Skeletal muscle tissue (tissue), 4 donors: ENCODE data around the gene ALKBH5. TPM values are rescaled to one million over a fixed set of nuclear protein-coding genes. Genes with fewer than 3 reads are reported as not detected.
A peak's percentile ranks its signal among the peaks of the same experiment; 100 is the strongest.

Experiments used
- H3K27ac ChIP-seq: one replicate; pipeline ENCODE4 v1.7.0; 2013; ENCODE audit warnings: mild to moderate bottlenecking, low read depth, low read length, inconsistent platforms
- H3K27me3 ChIP-seq, 3 donors: one replicate each; pipeline ENCODE4 v1.7.0; 2013; ENCODE audit warnings: low read length in 3 of 3; ENCODE audit not compliant: control insufficient read depth in 3 of 3, insufficient read depth in 3 of 3
- H3K36me3 ChIP-seq, 3 donors: one replicate each; pipeline ENCODE4 v1.7.0; 2013; ENCODE audit warnings: low read length in 3 of 3; ENCODE audit not compliant: control insufficient read depth in 3 of 3, insufficient read depth in 3 of 3
- H3K4me1 ChIP-seq, 3 donors: one replicate each; pipeline ENCODE4 v1.7.0; 2013; ENCODE audit warnings: low read length in 3 of 3, mild to moderate bottlenecking in 3 of 3; ENCODE audit not compliant: control insufficient read depth in 3 of 3, insufficient read depth in 3 of 3
- H3K4me3 ChIP-seq, 3 donors: one replicate each; pipeline ENCODE4 v1.7.0; 2013; ENCODE audit warnings: low read length in 3 of 3
- H3K9ac ChIP-seq, 3 donors: one replicate each; pipeline ENCODE4 v1.7.0; 2013; ENCODE audit warnings: low read length in 3 of 3, mild to moderate bottlenecking in 3 of 3, moderate library complexity in 2 of 3, low read depth in 1 of 3
- H3K9me3 ChIP-seq, 3 donors: one replicate each; pipeline ENCODE4 v1.7.0; 2013; ENCODE audit warnings: low read length in 3 of 3; ENCODE audit not compliant: control insufficient read depth in 3 of 3
- total RNA-seq: library from RNA; depleted of rRNA; stranded (reverse); fragments of >200 nt; gene quantifications from one replicate; pipeline ENCODE4 v1.2.3, GENCODE V29; 2014
- donor health status: Osteomylitis.

Gene ALKBH5
- total RNA-seq, 1 donor from 2014 or later = 77.8 TPM

DNA sequence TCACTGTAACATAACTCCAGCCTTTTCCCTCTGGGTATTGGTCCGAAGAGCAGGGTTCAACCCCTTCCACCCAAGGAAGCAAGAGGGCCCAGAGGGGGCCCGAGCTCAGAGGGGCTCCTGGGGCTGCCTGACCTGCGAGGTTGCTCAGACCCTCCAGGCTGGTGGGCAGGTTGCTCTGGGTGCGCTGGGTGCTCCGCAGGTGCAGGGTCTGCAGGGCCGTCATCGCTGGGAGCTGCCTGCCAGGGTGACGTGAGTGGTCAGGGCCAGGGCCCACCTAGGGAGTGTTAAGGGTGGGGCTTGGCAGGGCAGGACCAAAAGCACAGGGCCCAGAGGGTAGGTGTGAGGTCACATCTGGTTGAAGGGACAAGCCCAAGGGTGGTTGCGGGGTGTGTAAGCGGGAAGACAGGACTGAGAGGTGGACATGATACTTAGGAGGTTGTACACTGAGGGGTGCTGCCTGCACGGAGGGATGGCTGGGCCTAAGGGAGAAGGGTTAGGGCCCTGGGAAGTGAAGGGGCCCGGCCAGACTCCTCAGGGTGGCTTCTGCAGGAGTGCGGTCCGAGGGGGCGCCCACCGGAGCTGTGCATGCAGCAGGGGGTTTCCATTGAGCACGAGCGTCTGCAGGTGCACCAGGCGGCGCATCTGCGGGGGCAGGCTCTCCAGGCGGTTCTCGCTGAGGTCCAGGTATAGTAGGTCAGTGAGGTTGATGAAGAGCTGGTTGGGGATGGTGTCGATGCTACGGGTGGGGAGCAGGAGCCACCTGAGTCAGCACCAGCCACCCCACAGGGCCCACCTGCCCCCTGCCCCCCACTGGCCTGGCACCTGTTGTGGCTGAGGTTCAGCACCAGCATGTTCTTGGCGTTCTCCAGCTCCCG, 70.6 kb downstream of the ALKBH5 start:
- Histone ChIP-seq H3K9me3 (no peaks in the 10 kb centered on the region), H3K36me3 (peaks cover 67 to 72% (median 71%) of the 10 kb centered on the region in 3 donors), H3K4me3 (no peak overlapping the region), H3K27me3 (no peaks in the 10 kb centered on the region), H3K4me1 (peaks cover 29 to 39% (median 37%) of the 10 kb centered on the region in 3 donors), H3K9ac (no peak overlapping the region), H3K27ac (no peak overlapping the region)

DNA sequence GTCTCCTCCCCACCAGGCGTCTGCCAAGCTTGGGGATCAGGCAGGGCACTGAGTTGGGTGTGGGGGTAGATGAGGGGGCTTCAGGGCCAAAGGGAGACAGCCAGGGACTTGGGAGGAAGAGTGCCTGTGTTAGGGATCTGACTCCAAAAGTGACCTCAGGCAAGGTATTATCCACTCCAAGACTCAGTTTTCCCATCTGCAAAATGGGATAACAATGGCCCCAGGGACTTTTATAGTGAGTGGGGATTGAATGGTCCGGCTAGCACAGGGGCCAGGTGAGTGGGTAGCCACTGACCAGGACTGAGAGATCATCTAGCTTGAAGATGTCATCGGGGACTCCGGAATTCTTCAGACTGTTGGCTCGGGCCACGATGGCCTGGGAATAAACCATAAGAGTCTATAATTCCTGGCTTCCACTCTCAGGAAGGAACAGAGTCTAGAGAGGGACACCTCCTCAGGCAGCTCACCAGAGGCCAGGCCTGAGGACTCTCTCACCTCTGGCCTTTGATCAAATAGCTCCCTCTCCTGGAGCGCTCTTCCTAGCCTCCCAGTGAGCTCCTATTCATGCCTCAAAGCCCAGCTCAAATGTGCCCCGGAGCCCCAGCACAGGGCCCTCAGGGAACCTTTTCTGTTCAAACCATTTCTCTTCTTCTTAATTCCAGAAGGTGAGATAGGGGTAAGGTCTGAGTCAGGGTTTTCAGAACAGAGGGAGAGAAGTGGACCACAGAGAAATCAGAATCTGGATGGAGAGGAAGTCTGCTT, 71.4 kb downstream of the ALKBH5 start:
- no peaks in the 10 kb centered on the region for H3K9me3 ChIP-seq
- H3K27me3 ChIP-seq = no peaks in the 10 kb centered on the region
- peaks cover 63 to 68% (median 67%) of the 10 kb centered on the region in 3 donors for H3K36me3 ChIP-seq
- H3K9ac ChIP-seq = no peak overlapping the region
- no peak overlapping the region for H3K4me3 ChIP-seq
- peaks cover 36 to 46% (median 43%) of the 10 kb centered on the region in 3 donors for H3K4me1 ChIP-seq
- H3K27ac ChIP-seq = no peak overlapping the region

DNA sequence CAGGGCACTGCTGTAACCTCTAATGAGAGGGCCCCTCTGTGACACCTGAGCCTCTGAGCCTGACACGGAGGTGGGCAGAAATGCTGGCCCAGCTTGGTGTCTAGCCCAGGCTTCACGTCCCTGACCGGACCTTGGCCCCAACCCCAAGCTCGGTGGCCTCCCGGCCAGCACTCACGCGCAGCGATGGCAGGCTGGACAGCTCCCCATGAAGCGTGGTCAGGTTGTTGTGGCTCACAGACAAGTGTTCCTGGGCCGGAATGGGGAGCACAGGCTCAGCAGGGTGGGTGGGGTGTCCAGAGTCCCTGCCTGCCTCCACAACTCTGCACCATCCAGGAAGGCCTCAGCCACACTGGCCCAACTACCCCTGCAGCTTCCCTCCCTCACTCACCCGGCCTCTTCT, 72.7 kb downstream of the ALKBH5 start:
- Histone ChIP-seq H3K36me3 (peaks cover 50 to 55% (median 55%) of the 10 kb centered on the region in 3 donors), H3K27ac (peak overlapping the region; percentile 98), H3K9ac (peak overlapping the region; percentile 50 to 97 (median 54)), H3K9me3 (no peaks in the 10 kb centered on the region), H3K4me1 (peaks cover 40 to 53% (median 47%) of the 10 kb centered on the region in 3 donors), H3K4me3 (peak overlapping the region in 2 of 3 donors; percentile 63 to 82), H3K27me3 (no peaks in the 10 kb centered on the region)

DNA sequence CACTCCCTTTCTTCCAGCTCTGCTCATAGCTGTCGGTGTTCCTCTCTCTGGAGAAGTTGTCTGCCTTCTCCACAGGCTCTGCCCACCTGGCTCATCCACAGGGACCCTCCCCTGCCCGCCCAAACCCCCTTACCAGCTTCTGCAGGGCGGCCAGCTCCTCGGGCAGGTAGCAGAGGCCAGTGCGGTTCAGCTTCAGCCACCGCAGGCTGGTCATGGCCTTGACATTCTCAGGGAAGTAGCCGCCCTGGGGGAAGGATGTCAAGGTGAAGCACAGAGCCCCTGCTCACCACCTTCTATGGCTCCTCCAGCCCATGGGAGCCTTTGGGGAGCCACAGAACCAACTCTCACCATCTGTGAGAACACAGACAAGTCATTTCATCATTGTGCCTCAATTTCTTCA, 73.1 kb downstream of the ALKBH5 start:
- no peaks in the 10 kb centered on the region for H3K27me3 ChIP-seq
- peak overlapping the region; percentile 54 to 97 (median 97) for H3K9ac ChIP-seq
- peaks cover 46 to 52% (median 50%) of the 10 kb centered on the region in 3 donors for H3K36me3 ChIP-seq
- H3K9me3 ChIP-seq = no peaks in the 10 kb centered on the region
- H3K4me1 ChIP-seq = peaks cover 44 to 57% (median 51%) of the 10 kb centered on the region in 3 donors
- peak overlapping the region; percentile 98 for H3K27ac ChIP-seq
- H3K4me3 ChIP-seq = peak overlapping the region; percentile 63 to 95 (median 82)

DNA sequence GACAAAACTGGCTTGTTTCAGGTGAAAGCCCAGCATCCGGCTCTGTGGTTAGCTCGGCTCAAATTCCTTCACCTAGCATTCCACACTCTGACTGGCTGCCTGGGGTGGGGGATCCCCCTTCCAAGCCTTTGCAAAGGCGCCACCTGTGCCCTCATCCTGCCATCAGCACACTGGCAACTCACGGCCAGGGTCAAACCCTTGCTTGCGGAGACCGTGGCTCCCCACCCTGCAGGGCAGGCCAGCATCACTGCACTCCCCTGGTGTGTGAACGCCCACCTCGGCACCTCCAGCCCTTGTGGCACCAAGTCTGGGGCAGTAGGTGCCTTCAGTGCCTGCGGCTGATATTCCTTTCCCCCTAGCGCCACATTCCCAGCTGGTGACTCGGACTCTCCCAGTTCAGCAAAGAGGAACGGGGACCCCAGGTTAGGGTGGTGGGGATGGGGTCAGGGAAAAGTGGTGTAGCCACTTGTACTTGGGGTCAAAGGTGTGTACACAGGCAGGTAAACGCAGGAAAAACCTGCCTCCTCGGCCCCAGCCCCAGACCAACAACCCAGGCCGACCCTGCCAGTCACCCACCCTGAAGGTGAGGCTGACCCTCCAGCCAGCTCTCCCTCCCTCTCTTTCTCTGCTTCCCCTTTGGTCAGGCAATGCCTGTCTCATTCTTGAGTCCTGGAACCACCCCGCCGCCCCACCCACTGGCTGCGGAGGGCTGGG, 73.8 kb downstream of the ALKBH5 start:
- peaks cover 50 to 63% (median 57%) of the 10 kb centered on the region in 3 donors for H3K4me1 ChIP-seq
- peak overlapping the region; percentile 98 for H3K27ac ChIP-seq

DNA sequence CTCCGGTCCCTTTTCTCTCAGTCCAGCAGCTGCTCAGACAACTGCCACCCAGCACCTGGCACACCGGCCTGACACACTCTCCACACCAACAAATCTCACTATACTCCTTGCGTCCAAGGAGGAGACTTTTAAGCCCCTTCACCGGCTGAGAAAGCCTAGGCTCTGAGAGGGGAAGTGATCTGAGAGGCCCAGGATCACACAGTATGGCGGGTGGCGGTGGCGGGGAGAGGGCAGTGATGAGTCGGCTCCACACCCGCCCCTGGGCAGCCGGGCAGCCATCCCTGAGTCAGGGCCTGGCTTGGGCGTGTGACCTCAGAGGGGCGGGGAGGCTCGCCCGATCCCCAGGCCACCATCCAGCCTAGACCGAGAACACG, 74.3 kb downstream of the ALKBH5 start:
- Histone ChIP-seq H3K9me3 (no peaks in the 10 kb centered on the region), H3K4me3 (peak overlapping the region; percentile 82 to 95 (median 94)), H3K27me3 (no peaks in the 10 kb centered on the region), H3K27ac (peak overlapping the region; percentile 98), H3K36me3 (peaks cover 39 to 50% (median 41%) of the 10 kb centered on the region in 3 donors), H3K4me1 (peaks cover 56 to 69% (median 63%) of the 10 kb centered on the region in 3 donors), H3K9ac (peak overlapping the region; percentile 92 to 97 (median 97))

More for the DNA sequence above, 73.8 kb downstream of the ALKBH5 start:
- Histone ChIP-seq H3K4me3 (peak overlapping the region; percentile 82 to 95 (median 94)), H3K9me3 (no peaks in the 10 kb centered on the region), H3K9ac (peak overlapping the region; percentile 92 to 97 (median 97)), H3K27me3 (no peaks in the 10 kb centered on the region), H3K36me3 (peaks cover 41 to 50% (median 44%) of the 10 kb centered on the region in 3 donors)

DNA sequence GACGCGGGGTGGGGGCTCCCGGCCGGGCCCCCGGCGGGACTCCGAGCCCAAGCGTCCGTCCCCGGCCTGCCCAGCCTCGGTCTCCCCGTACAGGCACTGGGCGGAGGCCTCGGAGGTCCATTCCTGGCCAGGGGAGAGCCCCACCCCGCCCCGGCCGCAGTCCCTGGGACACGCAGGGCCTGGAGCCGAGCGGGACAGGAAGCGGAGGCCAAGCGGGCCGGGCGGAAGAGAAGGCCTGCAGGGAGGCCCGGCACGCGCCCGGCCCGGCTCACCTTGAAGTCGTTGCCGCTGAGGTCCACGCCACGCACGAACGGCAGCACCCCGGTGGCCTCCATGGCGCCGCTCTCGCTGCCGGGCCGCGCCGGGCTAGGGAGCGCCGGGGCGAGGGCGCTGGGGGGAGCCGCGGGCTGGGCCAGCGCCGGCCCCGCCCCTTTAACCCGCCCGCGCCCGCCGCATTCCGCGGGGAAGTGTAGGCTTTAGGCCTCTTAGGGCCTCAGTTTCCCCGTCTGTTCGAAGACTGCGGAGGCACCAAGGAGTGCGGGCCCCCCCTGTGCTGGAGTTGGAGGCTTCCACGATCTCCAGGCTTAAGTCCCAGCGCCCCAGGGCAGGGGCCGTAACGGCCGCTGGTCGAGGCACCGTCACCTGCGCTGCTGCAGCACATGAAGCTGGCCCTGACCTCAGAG, 74.9 kb downstream of the ALKBH5 start, which contains the start of gene FLII:
Gene FLII (minus strand): TSS at position 383 of the 683 bp plus-strand sequence. CDS start 48 bp downstream, at position 335.
- Histone ChIP-seq H3K9me3 (no peaks in the 10 kb centered on the region), H3K36me3 (peaks cover 39 to 50% (median 41%) of the 10 kb centered on the region in 3 donors), H3K4me1 (peaks cover 61 to 69% (median 66%) of the 10 kb centered on the region in 3 donors), H3K4me3 (peak within 1 kb of the TSS; percentile 93 to 95 (median 94)), H3K27ac (peak within 1 kb of the TSS; percentile 100), H3K27me3 (no peaks in the 10 kb centered on the region), H3K9ac (peak within 1 kb of the TSS; percentile 92 to 100 (median 97))
